ENCODE data around the gene CFAP46.
A peak's percentile ranks its signal among the peaks of the same experiment; 100 is the strongest.
"Not testable (repeated sequence)": the region's sequence is repeated elsewhere in the genome, so short reads cannot be mapped to it uniquely, and the experiment has no call there.

Gene CFAP46

GRCh38 chr10:132979491-132980425 lies 37.4 kb upstream of the CFAP46 start:
- no peak for DNase-seq

- no peak for DNase-seq
These were observed 36.2 kb upstream of the CFAP46 start for GRCh38 chr10:132978542-132978941.

DNA sequence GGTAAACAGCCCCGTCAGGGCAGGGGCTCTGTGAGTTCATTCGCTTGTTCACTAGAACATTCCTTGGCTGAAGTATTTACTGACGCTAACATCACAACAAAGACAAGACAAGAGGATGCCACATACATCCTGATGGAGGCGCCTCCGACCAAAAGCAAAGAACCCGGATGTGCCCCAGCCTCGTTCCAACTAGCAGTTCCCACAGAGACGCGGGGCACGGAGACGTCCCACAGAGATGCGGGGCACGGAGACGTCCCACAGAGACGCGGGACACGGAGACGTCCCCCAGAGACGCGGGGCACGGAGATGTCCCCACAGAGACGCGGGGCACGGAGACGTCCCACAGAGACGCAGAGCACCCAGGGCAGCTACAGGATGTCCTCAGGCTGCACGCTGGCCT lies 35.4 kb upstream of the CFAP46 start:
- DNase-seq, result peak; percentile 4

DNA sequence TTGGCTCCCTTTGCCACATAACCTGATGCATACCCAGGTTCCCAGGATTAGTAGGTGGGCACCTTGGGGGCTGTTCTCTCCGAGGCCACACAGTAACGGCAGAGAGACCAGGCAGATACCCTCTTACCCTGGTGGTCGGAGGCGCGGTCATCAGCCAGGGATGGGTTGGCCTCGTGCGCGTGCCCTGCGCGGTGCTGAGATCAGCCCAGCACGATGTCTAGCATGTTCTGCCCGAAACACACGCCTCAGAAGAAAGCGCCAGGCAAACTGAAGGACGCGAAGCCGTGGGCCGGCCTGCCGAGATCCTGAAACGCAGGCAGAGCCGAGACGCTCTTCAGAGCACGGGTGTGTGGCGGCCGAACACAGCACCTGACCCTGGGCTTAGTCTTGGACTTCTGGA lies 34.7 kb upstream of the CFAP46 start:
- DNase-seq, result no peak

GRCh38 chr10:132975831-132976682 lies 33.7 kb upstream of the CFAP46 start:
- no peak for DNase-seq

DNA sequence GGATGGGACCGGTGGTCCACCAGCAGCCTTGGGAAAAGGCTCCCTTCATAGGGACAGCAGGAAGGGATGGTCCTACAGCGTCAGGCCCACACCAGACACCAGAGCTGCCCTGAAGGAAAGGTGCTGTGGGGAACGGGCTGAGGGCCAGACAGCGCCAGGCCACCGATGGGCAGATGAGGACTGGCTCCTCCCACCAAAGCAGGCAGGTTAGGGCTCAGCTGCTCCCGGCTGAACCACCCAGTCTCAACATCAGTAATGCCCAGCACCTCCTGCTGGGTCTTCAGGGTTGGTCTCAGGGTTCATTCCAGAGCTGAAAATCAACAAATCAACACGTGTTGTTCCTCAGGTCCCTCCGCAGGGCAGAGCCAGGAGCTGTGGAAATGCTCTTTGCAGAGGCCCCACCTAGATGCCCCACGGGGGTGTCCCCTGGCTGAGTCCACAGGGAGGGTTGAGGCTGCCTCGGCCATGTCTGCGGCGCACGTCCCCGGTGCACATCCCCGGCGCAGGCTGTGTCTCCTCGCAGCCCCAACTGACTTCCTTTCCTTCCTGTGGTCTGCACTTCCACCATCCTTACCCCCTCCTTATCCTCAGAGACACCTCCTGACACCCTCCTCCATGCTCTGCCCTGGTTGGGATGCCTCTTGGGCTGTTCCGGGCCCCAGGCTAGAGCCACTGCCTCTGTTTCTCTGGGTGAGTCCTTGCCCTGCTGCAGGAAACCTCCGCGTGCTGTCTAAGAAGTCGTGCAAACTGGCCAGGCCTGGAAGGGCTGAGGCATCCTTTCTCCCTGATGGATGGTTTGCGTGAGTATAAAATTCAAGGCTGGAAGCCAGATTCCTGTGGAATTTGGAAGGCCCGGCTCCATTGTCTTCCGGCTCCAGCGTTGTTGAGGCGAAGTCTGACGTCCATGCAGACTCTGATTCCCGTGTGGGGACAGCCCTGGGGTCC lies 32.8 kb upstream of the CFAP46 start:
- DNase-seq, result peak; percentile 11

DNA sequence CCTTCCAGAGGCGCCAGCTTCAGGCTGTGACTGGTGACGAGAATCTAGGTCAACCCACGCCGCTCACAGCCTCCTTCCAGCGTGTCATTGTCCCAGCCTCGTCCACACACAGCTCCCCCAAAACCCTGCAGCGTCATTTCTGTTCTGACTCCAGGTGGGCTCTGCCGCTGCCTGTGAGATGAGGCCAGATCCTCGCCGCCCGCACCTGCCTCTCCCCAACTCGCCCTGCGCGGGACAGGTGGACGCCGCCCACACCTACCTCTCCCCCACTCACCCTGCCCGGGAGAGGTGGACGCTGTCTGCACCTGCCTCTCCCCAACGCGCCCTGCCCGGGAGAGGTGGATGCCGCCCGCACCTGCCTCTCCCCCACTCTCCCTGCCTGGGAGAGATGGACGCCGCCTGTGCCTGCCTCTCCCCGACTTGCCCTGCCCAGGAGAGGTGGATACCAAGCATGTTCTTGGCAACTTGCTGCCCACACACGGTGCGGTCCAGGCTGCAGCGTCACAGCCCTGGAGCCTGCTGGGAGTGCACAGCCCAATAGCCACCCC lies 32.0 kb upstream of the CFAP46 start:
- peak; percentile 5 for DNase-seq

DNA sequence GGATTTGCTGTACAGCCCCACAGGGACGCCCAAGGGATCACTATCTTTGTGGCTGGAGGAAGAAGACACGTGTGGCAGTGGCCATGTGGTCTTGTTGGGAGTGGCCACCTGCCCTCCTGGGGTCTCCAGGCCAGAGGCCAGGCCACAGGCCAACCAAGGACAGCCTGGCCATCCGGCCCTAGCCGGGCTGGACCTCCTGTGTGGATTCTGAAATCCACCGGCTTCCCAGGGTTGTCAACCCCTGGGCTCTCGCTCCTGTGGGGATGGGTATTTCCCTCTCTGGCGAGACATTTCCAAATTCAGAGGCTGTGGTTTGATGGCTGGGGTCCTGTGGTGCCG lies 31.5 kb upstream of the CFAP46 start:
- no peak for DNase-seq

- DNase-seq, result no peak
These were observed 30.9 kb upstream of the CFAP46 start for GRCh38 chr10:132972986-132973902.

DNA sequence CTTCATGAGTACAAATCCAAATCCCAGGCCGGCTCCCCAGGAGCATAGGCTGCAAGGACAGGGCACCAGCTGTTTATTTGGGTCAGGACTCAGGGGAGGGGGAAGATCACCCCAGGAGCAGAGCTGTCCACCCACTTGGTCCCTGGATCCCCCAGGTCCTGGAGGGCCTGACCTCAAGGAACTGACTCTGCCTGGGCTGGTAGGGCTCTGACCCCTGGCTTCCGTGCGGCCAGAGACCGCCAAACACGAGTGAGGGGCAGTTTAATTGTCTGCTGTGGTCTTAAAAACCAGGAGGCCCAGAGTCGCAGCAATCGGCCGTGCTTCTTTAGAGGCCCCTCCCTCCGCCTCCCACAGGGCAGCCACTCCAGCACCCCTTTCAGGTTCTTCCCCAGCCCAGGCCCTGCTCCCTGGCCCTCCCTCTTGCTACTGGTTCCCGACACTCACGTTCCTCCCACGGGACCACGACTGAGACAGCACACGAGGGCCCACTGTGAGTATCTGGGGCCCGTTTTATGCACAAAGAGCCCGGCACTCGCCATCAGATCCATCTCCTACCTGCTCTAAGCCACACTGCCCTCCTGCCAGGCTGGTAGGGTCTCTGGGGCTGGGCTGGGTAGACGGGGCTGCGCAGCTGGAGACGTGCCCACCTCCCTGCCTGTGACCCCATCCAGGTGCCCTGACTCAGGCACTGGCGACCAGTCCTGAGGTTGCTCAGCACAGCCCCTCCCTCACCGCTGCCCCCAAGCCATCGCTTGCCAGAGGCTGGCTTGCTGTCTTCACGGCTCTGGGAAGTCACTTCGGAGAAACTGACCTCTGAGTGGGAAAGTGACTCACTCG lies 30.0 kb upstream of the CFAP46 start:
- DNase-seq, result no peak

DNA sequence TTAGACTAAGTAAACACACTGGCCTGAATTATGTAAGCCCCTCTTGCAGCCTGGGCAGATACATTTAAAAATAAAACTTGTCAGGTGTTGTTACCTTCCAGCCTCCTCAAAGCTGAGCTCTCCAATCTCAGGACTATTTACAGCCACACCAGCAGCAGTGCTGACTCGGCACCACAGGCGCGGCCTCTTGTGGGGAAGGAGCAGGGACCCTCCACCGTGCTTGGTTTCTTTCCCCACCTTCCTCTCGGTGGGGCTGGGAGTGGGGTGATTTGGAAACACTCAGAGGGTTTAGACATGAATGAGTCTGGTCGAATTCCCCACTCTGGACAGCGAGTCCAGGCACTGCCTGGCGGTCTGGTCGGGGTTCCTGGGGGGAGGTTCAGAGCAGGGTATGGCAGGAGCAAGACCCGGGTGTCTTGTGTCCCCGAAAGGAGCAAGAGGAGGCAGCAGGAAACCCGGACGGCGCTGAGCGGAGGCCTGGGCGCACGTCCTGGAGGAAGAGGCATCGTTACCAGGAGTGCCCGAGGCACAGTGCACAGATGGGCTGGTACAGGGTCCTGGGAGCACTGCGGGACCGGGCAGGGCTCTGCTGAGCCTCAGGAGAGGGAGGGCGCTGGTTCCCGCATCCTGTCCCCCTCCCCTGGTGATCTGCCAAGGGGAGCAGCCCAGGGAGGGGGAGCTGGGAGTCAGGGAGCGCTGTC lies 29.2 kb upstream of the CFAP46 start:
- no peak for DNase-seq

DNA sequence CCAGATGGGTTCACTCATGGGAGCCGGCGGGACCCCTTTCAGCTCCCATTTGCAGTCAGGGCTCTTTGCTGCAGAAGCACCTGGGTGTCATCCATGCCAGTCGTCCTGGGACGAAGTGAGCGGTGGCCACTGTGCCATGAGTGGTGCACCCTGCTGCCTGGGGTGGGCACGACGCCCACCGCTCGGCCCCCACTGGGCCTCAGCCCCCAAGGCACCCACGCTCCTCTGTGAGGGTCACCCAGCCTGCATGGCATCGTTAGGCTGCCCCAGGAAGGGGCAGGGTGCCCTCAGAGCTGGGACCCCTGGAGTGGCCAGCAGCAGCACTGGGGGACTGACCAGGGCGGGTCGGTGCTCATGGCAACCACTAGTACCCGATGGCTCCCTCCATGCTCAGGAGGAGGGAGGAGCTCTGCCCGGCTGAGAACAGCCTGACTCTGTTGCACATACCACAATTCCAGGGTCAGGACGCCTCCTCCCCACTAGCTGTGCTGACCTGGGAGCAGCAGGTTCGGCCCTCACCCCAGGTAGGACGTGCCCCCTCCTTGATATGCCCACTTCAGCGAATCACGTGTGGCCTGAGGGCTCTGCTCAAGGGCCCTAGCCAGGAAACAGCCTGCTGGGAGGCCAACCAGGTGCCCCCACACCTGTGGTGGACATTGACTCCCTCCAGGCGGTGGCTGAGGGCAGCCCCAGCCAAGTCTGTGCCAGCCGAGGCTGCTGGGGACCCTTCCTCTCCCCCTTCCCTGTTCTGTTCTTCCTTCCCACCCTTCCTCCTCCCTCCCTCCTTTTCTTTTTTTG lies 28.5 kb upstream of the CFAP46 start:
- no peak for DNase-seq

DNA sequence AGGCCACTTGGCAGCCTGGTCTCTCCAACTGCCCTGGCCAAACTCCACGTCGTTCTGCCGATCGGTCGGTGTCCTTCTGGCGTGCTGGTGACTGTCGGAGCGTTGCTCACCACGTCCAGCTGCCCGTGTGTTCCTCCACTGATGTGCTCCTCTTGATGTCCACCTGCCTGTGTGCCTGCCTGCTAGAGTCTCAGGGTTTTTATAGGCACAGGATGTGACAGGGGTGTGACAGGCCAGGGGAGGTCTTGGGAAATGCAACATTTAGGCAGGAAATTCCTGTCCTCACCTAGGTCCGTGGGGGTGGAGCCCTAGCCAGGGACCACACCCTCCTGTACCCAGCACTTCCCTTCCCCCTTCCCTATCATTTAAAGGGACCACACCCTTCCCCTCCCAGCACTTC lies 25.2 kb upstream of the CFAP46 start:
- DNase-seq, result no peak

DNA sequence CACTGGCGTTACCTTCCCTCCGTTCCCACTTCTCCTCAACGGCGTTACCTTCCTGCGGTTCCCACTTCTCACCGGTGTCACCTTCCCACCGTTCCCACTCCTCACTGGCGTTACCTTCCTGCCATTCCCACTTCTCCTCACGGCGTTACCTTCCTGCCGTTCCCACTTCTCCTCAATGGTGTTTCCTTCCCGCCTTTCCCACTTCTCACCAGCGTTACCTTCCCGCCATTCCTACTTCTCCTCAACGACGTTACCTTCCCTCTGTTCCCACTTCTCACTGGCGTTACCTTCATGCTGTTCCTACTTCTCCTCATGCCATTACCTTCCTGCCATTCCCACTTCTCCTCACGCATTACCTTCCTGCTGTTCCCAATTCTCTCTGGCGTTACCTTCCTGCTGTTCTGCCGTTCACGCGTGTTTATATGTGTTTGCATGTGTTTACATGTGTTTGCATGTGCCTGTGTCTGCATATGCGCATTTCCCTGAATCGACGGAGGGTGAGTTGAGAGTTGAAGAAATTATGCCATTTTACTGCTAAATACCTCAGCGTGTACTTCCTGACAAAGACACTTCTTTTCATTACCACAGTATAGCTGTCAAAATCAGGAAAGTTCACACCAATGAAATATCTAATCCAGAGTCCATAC lies 23.2 kb upstream of the CFAP46 start:
- no peak for DNase-seq

DNA sequence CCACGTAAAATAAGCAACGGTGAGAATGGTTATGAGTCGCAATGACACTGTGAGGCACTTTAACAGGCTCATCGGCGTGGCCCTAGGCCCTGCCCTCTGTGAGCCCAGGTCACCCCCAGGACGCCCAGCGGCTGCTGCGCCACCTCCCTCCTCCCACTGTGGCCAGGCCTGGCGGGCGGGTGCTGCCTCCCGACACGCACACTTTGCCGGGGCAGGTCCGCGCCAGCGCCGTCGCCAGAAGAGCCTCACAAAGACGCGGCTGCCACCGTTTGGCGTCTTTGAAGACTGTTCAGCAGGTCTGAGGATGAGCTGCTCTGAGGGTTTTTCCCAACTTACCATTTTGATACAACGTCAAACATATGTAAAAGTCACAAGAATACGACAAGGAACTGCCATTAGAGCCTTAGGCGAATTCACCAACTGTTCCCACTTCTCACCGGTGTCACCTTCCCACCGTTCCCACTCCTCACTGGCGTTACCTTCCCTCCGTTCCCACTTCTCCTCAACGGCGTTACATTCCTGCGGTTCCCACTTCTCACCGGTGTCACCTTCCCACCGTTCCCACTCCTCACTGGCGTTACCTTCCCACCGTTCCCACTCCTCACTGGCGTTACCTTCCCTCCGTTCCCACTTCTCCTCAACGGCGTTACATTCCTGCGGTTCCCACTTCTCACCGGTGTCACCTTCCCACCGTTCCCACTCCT lies 22.5 kb upstream of the CFAP46 start:
- DNase-seq, result not testable (repeated sequence)

GRCh38 chr10:132964231-132964630 lies 21.9 kb upstream of the CFAP46 start:
- DNase-seq, result no peak

DNA sequence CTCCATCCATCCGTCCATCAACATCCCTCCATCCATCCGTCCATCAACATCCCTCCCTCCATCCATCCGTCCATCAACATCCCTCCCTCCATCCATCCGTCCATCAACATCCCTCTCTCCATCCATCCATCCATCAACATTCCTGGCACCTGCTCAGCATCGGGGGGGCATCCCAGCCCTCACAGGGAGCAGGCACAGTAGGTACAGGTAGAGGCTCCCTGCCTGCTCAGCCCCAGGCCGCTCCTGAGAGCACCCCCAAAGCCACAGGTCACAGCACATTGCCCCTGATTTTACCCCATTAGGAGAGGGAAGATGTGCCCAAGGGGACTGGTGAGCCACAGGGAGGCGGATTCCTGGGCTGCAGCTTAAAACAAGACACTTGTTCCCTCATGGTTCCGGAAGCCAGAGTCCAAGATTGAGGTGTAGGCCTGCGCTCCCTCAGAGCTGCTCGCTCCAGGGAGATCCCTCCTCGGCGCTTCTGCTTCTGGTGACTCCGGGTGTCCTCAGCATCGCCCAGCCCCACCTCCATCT lies 21.1 kb upstream of the CFAP46 start:
- no peak for DNase-seq
